B cell (primary cell): ENCODE data around the gene CHRNA4. TPM values are rescaled to one million over a fixed set of nuclear protein-coding genes. Genes with fewer than 3 reads are reported as not detected.

Source experiments
- ATAC-seq: fragments of 200-7000 bp; cut with Tn5 transposase; one replicate; pipeline ENCODE4 v1.10.0; 2021; ENCODE audit warnings: low read depth, mild to moderate bottlenecking, moderate number of reproducible peaks, moderate library complexity
- CTCF ChIA-PET: fragments of 350-600 bp; sonication (Branson Sonifier 250); formaldehyde crosslinking; loops from one replicate; lab custom pipeline; 2021; ENCODE audit warnings: antibody characterized with exemption, inconsistent platforms; lab: Charles Lee
- POLR2A ChIA-PET: fragments of 350-600 bp; sonication (Branson Sonifier 250); formaldehyde crosslinking; loops from one replicate; lab custom pipeline; 2021; ENCODE audit warnings: antibody characterized with exemption; lab: Charles Lee
- DNase-seq: peaks from one replicate; pipeline ENCODE4 v3.0.0; 2013
- H2AFZ ChIP-seq: 2 replicates; pipeline ENCODE4 v1.6.1; 2012; ENCODE audit warnings: mild to moderate bottlenecking, low read depth, low read length; ENCODE audit not compliant: insufficient read depth, poor library complexity, severe bottlenecking
- H3K27ac ChIP-seq, 2 donors: 1 replicate in 1 of 2; 2 replicates in 1 of 2; pipeline ENCODE4 v1.5.1; 2012 to 2013; ENCODE audit warnings: low read length in 2 of 2, mild to moderate bottlenecking in 2 of 2, moderate library complexity in 1 of 2
- H3K27me3 ChIP-seq, 4 experiments: fragments of 200-600 bp in 1 of 4; sonication (generic) in 1 of 4; replicated peaks in 1 of 4; 1 replicate in 2 of 4; 2 replicates in 2 of 4; pipeline versions ENCODE4 v1.6.1 to v1.7.0; 2013 to 2016; ENCODE audit warnings: low read length in 3 of 4, mild to moderate bottlenecking in 2 of 4, mixed read lengths in 1 of 4, moderate library complexity in 1 of 4; ENCODE audit not compliant: insufficient read depth in 4 of 4, control insufficient read depth in 3 of 4; ENCODE audit errors: control extremely low read depth in 1 of 4
- H3K36me3 ChIP-seq, 2 experiments: replicated peaks in 1 of 2; 1 replicate in 1 of 2; 2 replicates in 1 of 2; pipeline versions ENCODE4 v1.6.1 to v1.7.1; 2013; ENCODE audit warnings: low read length in 1 of 2; ENCODE audit not compliant: insufficient read depth in 2 of 2, control insufficient read depth in 1 of 2; ENCODE audit errors: control extremely low read depth in 1 of 2, extremely low read depth in 1 of 2
- H3K4me1 ChIP-seq, 2 donors: fragments of 200-600 bp in 1 of 2; sonication (generic) in 1 of 2; 1 replicate in 1 of 2; 2 replicates in 1 of 2; pipeline versions ENCODE4 v1.5.1 to v1.6.1; 2013 to 2017; ENCODE audit warnings: low read length in 2 of 2; ENCODE audit not compliant: control insufficient read depth in 2 of 2, insufficient read depth in 2 of 2
- H3K4me2 ChIP-seq: replicated peaks from 2 replicates; pipeline ENCODE3; 2012; ENCODE audit warnings: mild to moderate bottlenecking, low read depth, low read length; ENCODE audit not compliant: poor library complexity, severe bottlenecking
- H3K4me3 ChIP-seq, 5 experiments: fragments of 200-600 bp in 1 of 5; sonication (generic) in 1 of 5; 1 replicate in 3 of 5; 2 replicates in 2 of 5; pipeline versions ENCODE4 v1.5.1 to v1.7.0; 2011 to 2016; ENCODE audit warnings: low read length in 4 of 5, mild to moderate bottlenecking in 4 of 5, low read depth in 2 of 5, control low read depth in 1 of 5, moderate library complexity in 1 of 5; ENCODE audit not compliant: insufficient read depth in 1 of 5; ENCODE audit errors: control extremely low read depth in 1 of 5, extremely low read depth in 1 of 5
- H3K79me2 ChIP-seq: fragments of 200-600 bp; sonication (generic); one replicate; pipeline ENCODE4 v1.6.0; 2016; ENCODE audit warnings: low read length; ENCODE audit not compliant: control insufficient read depth, insufficient read depth
- H3K9ac ChIP-seq: fragments of 200-600 bp; sonication (generic); 2 replicates; pipeline ENCODE4 v1.6.1; 2017; ENCODE audit warnings: mild to moderate bottlenecking, low read length, moderate library complexity
- H3K9me3 ChIP-seq, 3 donors: one replicate each; pipeline versions ENCODE4 v1.6.1 to v1.7.1; 2013; ENCODE audit warnings: low read length in 2 of 3; ENCODE audit not compliant: control insufficient read depth in 2 of 3, insufficient read depth in 1 of 3; ENCODE audit errors: control extremely low read depth in 1 of 3
- H4K20me1 ChIP-seq: 2 replicates; pipeline ENCODE4 v1.6.0; 2012; ENCODE audit warnings: mild to moderate bottlenecking, low read length; ENCODE audit not compliant: insufficient read depth, control insufficient read depth, poor library complexity, severe bottlenecking
- H3K27ac Mint-ChIP-seq: one replicate; pipeline ENCODE4 v1.8.0; 2021; ENCODE audit warnings: mixed read lengths
- H3K27me3 Mint-ChIP-seq: one replicate; pipeline ENCODE4 v1.8.0; 2021; ENCODE audit warnings: mixed read lengths
- H3K4me1 Mint-ChIP-seq: one replicate; pipeline ENCODE4 v1.8.0; 2021; ENCODE audit warnings: mixed read lengths
- H3K4me3 Mint-ChIP-seq: one replicate; pipeline ENCODE4 v1.8.0; 2021; ENCODE audit warnings: mixed read lengths
- H3K9me3 Mint-ChIP-seq: one replicate; pipeline ENCODE4 v1.8.0; 2022; ENCODE audit warnings: mixed read lengths; ENCODE audit not compliant: insufficient read depth
- CTCF ChIP-seq: fragments of 200-600 bp; IDR thresholded peaks from one replicate; pipeline ENCODE4 v1.8.0; 2022; ENCODE audit warnings: antibody characterized with exemption, mild to moderate bottlenecking
- EZH2 ChIP-seq: IDR thresholded peaks from 2 replicates; pipeline ENCODE4 v1.6.1; 2012; ENCODE audit warnings: borderline replicate concordance, low read depth, mild to moderate bottlenecking, moderate library complexity, low read length; ENCODE audit not compliant: insufficient read depth, poor library complexity, severe bottlenecking
- WGBS: methylation state at CpG from one replicate; pipeline ENCODE4 v1.1.5; 2013; ENCODE audit warnings: missing lambda C conversion rate; ENCODE audit not compliant: insufficient coverage; 5-methylcytosine and 5-hydroxymethylcytosine counted together
- intact Hi-C: fragments of 100-400 bp; cut with micrococcal nuclease; formaldehyde crosslinking; loops from one replicate; pipeline ENCODE4 v1.10.0; 2022
- polyA plus RNA-seq: library from polyadenylated mRNA; depleted of rRNA; stranded (reverse); fragments of >200 nt; gene quantifications from 2 replicates; pipeline ENCODE4 v1.2.3, GENCODE V29; 2012
- total RNA-seq, 2 donors: library from RNA; stranded (reverse); fragments of 120-200 nt in 1 of 2; gene quantifications; 1 replicate in 1 of 2; 2 replicates in 1 of 2; pipeline versions ENCODE4 v1.2.3 to v1.2.4, GENCODE V29; 2013 to 2022

The CHRNA4 gene
- total and polyA plus RNA-seq, 2 donors (not counting 1 experiment from before 2014, with no cell fraction given), result not detected

GRCh38 chr20:63329331-63330083 is 31.6 kb downstream of the CHRNA4 start:
- H3K9ac ChIP-seq, result no peak overlapping the region
- H3K4me1 ChIP-seq, result peaks cover 10 to 16% of the 10 kb centered on the region in 2 donors
- H4K20me1 ChIP-seq, result no peaks in the 10 kb centered on the region
- intact Hi-C loops, result no loop called here
- peaks cover 8% of the 10 kb centered on the region for H3K9me3 Mint-ChIP-seq
- peaks cover 7% of the 10 kb centered on the region for H3K27me3 Mint-ChIP-seq
- TF ChIP-seq EZH2, result no peak
- no peaks in the 10 kb centered on the region for H3K36me3 ChIP-seq
- H3K27ac Mint-ChIP-seq, result no peak overlapping the region
- no peak overlapping the region for H2AFZ ChIP-seq
- peaks cover 5% of the 10 kb centered on the region for H3K4me1 Mint-ChIP-seq
- no peak for ATAC-seq
- H3K4me3 Mint-ChIP-seq, result no peak overlapping the region
- no peak for DNase-seq
- H3K4me2 ChIP-seq, result no peak overlapping the region
- H3K79me2 ChIP-seq, result no peaks in the 10 kb centered on the region
- peaks cover 0 to 2% (median 0%) of the 10 kb centered on the region in 4 experiments for H3K27me3 ChIP-seq
- WGBS, result 92% methylated on average over 18 of the region's 18 CpGs
- POLR2A ChIA-PET, result no interaction called here
- CTCF ChIA-PET, result no interaction called here
- no peak overlapping the region for H3K27ac ChIP-seq
- no peak overlapping the region for H3K4me3 ChIP-seq
- H3K9me3 ChIP-seq, result peaks cover 0 to 64% (median 10%) of the 10 kb centered on the region in 3 donors

- no peak overlapping the region for H3K27ac Mint-ChIP-seq
- H3K36me3 ChIP-seq, result no peaks in the 10 kb centered on the region
- H3K9me3 Mint-ChIP-seq, result peaks cover 8% of the 10 kb centered on the region
- no peak overlapping the region for H2AFZ ChIP-seq
- no peak overlapping the region for H3K4me2 ChIP-seq
- no peak overlapping the region for H3K4me3 ChIP-seq
- no peak overlapping the region for H3K27ac ChIP-seq
- H3K4me1 ChIP-seq, result peaks cover 10 to 16% of the 10 kb centered on the region in 2 donors
- H3K4me1 Mint-ChIP-seq, result peaks cover 5% of the 10 kb centered on the region
- TF ChIP-seq EZH2 (no peak), CTCF (no peak)
- H3K79me2 ChIP-seq, result no peaks in the 10 kb centered on the region
- H3K9ac ChIP-seq, result no peak overlapping the region
- intact Hi-C loops, result no loop called here
- no peaks in the 10 kb centered on the region for H4K20me1 ChIP-seq
- no peak overlapping the region for H3K4me3 Mint-ChIP-seq
- CTCF ChIA-PET, result no interaction called here
- no peak for DNase-seq
- H3K9me3 ChIP-seq, result peaks cover 0 to 64% (median 10%) of the 10 kb centered on the region in 3 donors
- POLR2A ChIA-PET, result no interaction called here
- peaks cover 0 to 2% (median 0%) of the 10 kb centered on the region in 4 experiments for H3K27me3 ChIP-seq
- ATAC-seq, result no peak
- peaks cover 10% of the 10 kb centered on the region for H3K27me3 Mint-ChIP-seq
- 86% methylated on average over 10 of the region's 21 CpGs for WGBS
Observed at GRCh38 chr20:63328718-63329275, 32.4 kb downstream of the CHRNA4 start.
